HG03457 (cell line): ENCODE measurements around the gene ZRANB1.

Experiments used
- ATAC-seq: cut with Tn5 transposase; IDR thresholded peaks from one replicate; pipeline ENCODE4 v1.9.1; 2021; ENCODE audit warnings: moderate number of reproducible peaks; ENCODE audit not compliant: unreplicated experiment

Gene ZRANB1

GRCh38 chr10:125033146-125033924 lies 91.4 kb downstream of the ZRANB1 start:
- no peak for ATAC-seq

- ATAC-seq, result no peak
These were observed 92.8 kb downstream of the ZRANB1 start for GRCh38 chr10:125034675-125035074.

GRCh38 chr10:125035136-125035535 lies 93.2 kb downstream of the ZRANB1 start:
- no peak for ATAC-seq

GRCh38 chr10:125035588-125036295 lies 93.8 kb downstream of the ZRANB1 start:
- ATAC-seq, result no peak

- ATAC-seq, result no peak
These were observed 95.4 kb downstream of the ZRANB1 start for GRCh38 chr10:125037145-125037877.
